Lower leg skin (tissue), 3 donors: ENCODE results near the gene NELFCD.

Experiments
- CTCF ChIP-seq, 3 donors: fragments of 450-650 bp; IDR thresholded peaks; one replicate each; pipeline ENCODE4 v1.5.1; 2016; ENCODE audit warnings: antibody characterized with exemption in 3 of 3, mild to moderate bottlenecking in 3 of 3, moderate library complexity in 2 of 3
- POLR2A ChIP-seq, 2 donors: fragments of 450-650 bp; IDR thresholded peaks; one replicate each; pipeline ENCODE4 v1.6.1; 2016 to 2017; ENCODE audit warnings: antibody characterized with exemption in 2 of 2, mild to moderate bottlenecking in 1 of 2, moderate library complexity in 1 of 2

DNA sequence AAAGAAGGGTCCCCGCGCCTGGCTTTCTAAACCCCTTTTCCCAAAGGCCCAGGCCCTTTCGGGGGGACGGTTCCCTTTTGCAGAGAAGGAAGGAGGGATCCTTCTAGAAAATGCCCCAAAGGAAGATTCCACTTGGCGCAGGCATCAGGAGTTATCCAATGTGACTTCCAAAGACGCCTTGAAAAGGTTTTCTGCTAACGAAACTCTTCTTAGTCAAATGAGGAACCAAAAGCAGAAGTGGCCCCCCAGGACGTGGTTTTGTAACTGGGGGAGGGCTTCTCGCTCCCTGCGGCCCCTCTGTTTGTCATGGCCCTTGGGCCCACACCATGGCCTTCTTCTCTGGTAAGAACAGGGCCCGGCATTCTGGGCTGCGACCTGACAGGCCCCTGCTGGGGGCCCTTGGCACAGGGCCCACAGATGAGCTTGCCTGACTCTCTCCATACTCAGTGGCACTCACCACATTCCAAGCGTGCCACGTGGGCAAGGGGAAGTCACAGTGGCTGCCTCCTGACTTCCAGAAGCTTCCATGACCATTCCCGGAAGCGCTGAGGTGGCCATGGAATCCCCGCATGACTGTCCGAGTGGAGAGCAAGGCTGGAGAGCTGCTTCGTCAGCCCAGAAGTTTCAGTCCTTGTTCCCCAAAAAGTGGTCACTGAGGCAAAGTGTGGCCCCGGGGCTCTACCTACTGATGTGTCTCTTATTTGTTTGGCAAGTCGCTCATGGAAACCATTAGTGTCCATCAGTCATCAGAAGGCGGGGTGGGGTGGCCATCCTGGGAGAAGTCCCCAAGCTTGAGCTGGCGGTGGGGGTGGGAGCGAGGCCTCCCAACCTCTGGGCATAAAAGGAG is 26.8 kb downstream of the NELFCD start:
- TF ChIP-seq CTCF (IDR thresholded peaks at IDR 0.05) (no peak), POLR2A (IDR thresholded peaks at IDR 0.05) (no peak)
